ENCODE results near the gene CIAO2B. TPM values are rescaled to one million over a fixed set of nuclear protein-coding genes. Genes with fewer than 3 reads are reported as not detected.
"Not testable (repeated sequence)": the region's sequence is repeated elsewhere in the genome, so short reads cannot be mapped to it uniquely, and the experiment has no call there.

CIAO2B gene
- total and polyA plus RNA-seq, 5 donors from 2014 or later = 64.6 to 161 (median 143) TPM

DNA sequence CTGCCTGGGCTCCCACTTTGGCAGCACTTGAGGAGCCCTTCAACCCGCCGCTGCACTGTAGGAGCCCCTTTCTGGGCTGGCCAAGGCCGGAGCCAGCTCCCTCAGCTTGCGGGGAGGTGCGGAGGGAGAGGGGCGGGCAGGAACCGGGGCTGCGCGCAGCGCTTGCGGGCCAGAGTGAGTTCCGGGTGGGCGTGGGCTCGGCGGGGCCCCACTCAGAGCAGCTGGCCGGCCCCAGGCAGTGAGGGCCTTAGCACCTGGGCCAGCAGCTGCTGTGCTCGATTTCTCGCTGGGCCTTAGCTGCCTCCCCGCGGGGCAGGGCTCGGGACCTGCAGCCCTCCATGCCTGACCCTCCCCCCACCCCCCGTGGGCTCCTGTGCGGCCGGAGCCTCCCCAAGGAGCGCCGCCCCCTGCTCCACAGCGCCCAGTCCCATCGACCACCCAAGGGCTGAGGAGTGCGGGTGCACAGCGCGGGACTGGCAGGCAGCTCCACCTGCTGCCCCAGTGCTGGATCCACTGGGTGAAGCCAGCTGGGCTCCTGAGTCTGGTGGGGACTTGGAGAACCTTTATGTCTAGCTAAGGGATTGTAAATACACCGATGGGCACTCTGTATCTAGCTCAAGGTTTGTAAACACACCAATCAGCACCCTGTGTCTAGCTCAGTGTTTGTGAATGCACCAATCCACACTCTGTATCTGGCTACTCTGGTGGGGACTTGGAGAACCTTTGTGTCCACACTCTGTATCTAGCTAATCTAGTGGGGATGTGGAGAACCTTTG, 40.1 kb upstream of the CIAO2B start:
- H3K27ac Mint-ChIP-seq = peak overlapping the region in 2 of 3 donors; percentile 15 to 20
- not testable (repeated sequence) for ATAC-seq (ENCODE audit: low read depth in 2 of 2); H3K27ac ChIP-seq (ENCODE audit: insufficient read depth, low read length, poor library complexity, severe bottlenecking); H3K4me3 ChIP-seq (ENCODE audit: low read depth, low read length); H3K36me3 ChIP-seq (ENCODE audit: control insufficient read depth, insufficient read depth, low read length); DNase-seq; H3K36me3 Mint-ChIP-seq; H3K9me3 Mint-ChIP-seq; H3K4me1 ChIP-seq (ENCODE audit: control insufficient read depth, insufficient read depth, low read length, poor library complexity, severe bottlenecking); H3K27me3 Mint-ChIP-seq; H3K27me3 ChIP-seq (ENCODE audit: control insufficient read depth, insufficient read depth, low read length); H3K9me3 ChIP-seq (ENCODE audit: control insufficient read depth in 2 of 2, low read length in 2 of 2)
- H3K4me3 Mint-ChIP-seq = peak overlapping the region; percentile 63 to 89 (median 83)
- H3K4me1 Mint-ChIP-seq = peaks cover 0 to 15% (median 9%) of the 10 kb centered on the region in 4 donors

GRCh38 chr16:66973716-66974115, 39.5 kb upstream of the CIAO2B start:
- H3K27me3 ChIP-seq (ENCODE audit: control insufficient read depth, insufficient read depth, low read length) = no peaks in the 10 kb centered on the region
- peaks cover 0 to 15% (median 9%) of the 10 kb centered on the region in 4 donors for H3K4me1 Mint-ChIP-seq
- H3K9me3 Mint-ChIP-seq = peaks cover 0 to 1% (median 0%) of the 10 kb centered on the region in 7 donors
- no peaks in the 10 kb centered on the region for H3K36me3 ChIP-seq (ENCODE audit: control insufficient read depth, insufficient read depth, low read length)
- H3K4me3 Mint-ChIP-seq = no peak overlapping the region
- no peak overlapping the region for H3K4me3 ChIP-seq (ENCODE audit: low read depth, low read length)
- H3K27ac ChIP-seq (ENCODE audit: insufficient read depth, low read length, poor library complexity, severe bottlenecking) = no peak overlapping the region
- no peak for ATAC-seq (ENCODE audit: low read depth in 2 of 2)
- peaks cover 7% of the 10 kb centered on the region for H3K27me3 Mint-ChIP-seq
- H3K36me3 Mint-ChIP-seq = no peaks in the 10 kb centered on the region
- no peak overlapping the region for H3K27ac Mint-ChIP-seq
- no peaks in the 10 kb centered on the region for H3K9me3 ChIP-seq (ENCODE audit: control insufficient read depth in 2 of 2, low read length in 2 of 2)
- no peaks in the 10 kb centered on the region for H3K4me1 ChIP-seq (ENCODE audit: control insufficient read depth, insufficient read depth, low read length, poor library complexity, severe bottlenecking)
- no peak for DNase-seq

DNA sequence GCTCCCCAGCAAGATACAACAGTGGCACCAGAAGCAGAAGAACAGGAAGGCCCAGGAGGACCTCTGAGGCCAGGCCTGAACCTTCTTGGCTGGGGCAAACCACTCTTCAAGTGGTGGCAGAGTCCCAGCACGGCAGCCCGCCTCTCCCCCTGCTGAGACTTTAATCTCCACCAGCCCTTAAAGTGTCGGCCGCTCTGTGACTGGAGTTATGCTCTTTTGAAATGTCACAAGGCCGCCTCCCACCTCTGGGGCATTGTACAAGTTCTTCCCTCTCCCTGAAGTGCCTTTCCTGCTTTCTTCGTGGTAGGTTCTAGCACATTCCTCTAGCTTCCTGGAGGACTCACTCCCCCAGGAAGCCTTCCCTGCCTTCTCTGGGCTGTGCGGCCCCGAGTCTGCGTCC, 38.8 kb upstream of the CIAO2B start:
- H3K27me3 Mint-ChIP-seq = peaks cover 7% of the 10 kb centered on the region
- peaks cover 0 to 15% (median 9%) of the 10 kb centered on the region in 4 donors for H3K4me1 Mint-ChIP-seq
- H3K4me3 ChIP-seq (ENCODE audit: low read depth, low read length) = no peak overlapping the region
- H3K36me3 Mint-ChIP-seq = no peaks in the 10 kb centered on the region
- no peaks in the 10 kb centered on the region for H3K27me3 ChIP-seq (ENCODE audit: control insufficient read depth, insufficient read depth, low read length)
- H3K9me3 ChIP-seq (ENCODE audit: control insufficient read depth in 2 of 2, low read length in 2 of 2) = no peaks in the 10 kb centered on the region
- no peaks in the 10 kb centered on the region for H3K36me3 ChIP-seq (ENCODE audit: control insufficient read depth, insufficient read depth, low read length)
- H3K27ac Mint-ChIP-seq = no peak overlapping the region
- no peaks in the 10 kb centered on the region for H3K4me1 ChIP-seq (ENCODE audit: control insufficient read depth, insufficient read depth, low read length, poor library complexity, severe bottlenecking)
- H3K4me3 Mint-ChIP-seq = no peak overlapping the region
- peaks cover 0 to 1% (median 0%) of the 10 kb centered on the region in 7 donors for H3K9me3 Mint-ChIP-seq
- ATAC-seq (ENCODE audit: low read depth in 2 of 2) (no peak), DNase-seq (no peak)
- H3K27ac ChIP-seq (ENCODE audit: insufficient read depth, low read length, poor library complexity, severe bottlenecking) = no peak overlapping the region

DNA sequence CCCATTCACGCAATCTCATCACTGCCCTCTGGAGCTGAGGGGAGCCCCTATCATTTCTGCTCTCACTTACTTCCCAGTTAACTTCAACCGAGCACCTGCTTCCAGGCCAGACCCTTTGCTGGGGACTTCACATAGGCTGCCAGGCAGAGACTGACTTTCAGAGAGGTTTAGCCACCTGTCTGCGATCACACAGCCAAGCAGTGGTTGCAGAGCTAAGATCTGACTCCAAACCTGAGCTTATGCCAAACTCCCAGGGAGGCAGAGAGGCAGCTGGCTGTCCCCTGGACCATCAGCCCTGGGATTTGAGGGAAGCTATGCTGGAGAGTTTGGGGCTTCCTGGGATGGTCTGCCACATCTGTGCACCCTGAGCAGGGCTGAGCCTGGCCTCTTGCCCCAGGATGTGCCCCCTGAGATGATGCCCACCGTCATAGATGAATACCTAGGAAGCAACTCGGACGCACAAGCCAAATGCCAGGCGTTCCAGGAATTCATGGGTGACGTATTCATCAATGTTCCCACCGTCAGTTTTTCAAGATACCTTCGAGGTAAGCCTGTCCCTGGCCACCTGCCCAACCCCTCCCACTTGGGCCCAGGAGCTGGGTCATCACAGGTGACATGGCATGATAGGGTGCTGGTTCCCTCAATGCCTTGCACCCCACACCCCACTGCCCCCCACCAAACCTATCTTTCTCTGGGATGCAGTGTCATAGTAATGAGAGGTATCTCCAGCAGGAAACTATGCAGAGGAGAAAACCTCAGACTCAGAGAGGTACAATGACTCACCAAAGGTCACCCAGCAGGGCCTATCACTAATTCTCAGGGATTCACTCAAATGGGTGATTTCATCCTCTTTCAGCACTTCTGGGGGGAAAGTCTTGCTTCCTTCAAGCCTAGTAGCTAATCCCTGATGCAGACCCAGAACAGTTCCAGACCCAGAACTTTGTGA, 36.8 kb upstream of the CIAO2B start:
- H3K36me3 Mint-ChIP-seq = no peaks in the 10 kb centered on the region
- no peaks in the 10 kb centered on the region for H3K4me1 ChIP-seq (ENCODE audit: control insufficient read depth, insufficient read depth, low read length, poor library complexity, severe bottlenecking)

DNA sequence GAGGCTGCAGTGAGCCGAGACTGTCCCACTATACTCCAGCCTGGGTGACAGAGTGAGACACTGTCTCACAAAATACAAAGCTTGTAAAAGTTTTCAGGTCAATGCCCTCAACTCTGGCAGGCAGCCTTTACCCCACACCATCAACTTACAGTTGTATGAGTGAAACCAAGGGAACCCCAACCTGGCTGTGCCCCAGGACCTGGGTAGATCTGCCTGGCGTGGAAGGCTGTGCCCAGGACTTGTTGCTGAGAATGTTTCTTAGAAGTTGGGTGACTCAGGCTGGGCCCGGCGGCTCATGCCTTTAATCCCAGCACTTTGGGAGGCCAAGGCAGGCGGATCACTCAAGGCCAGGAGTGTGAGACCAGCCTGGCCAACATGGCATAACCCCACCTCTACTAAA, 34.6 kb upstream of the CIAO2B start:
- no peak overlapping the region for H3K27ac ChIP-seq (ENCODE audit: insufficient read depth, low read length, poor library complexity, severe bottlenecking)
- H3K36me3 Mint-ChIP-seq = no peaks in the 10 kb centered on the region
- H3K4me1 Mint-ChIP-seq = no peaks in the 10 kb centered on the region
- no peaks in the 10 kb centered on the region for H3K9me3 ChIP-seq (ENCODE audit: control insufficient read depth in 2 of 2, low read length in 2 of 2)
- ATAC-seq (ENCODE audit: low read depth in 2 of 2) = no peak
- no peaks in the 10 kb centered on the region for H3K4me1 ChIP-seq (ENCODE audit: control insufficient read depth, insufficient read depth, low read length, poor library complexity, severe bottlenecking)
- no peak overlapping the region for H3K4me3 Mint-ChIP-seq
- H3K27me3 ChIP-seq (ENCODE audit: control insufficient read depth, insufficient read depth, low read length) = no peaks in the 10 kb centered on the region
- no peaks in the 10 kb centered on the region for H3K36me3 ChIP-seq (ENCODE audit: control insufficient read depth, insufficient read depth, low read length)
- no peak overlapping the region for H3K27ac Mint-ChIP-seq
- H3K9me3 Mint-ChIP-seq = no peaks in the 10 kb centered on the region
- no peak overlapping the region for H3K4me3 ChIP-seq (ENCODE audit: low read depth, low read length)
- peaks cover 7% of the 10 kb centered on the region for H3K27me3 Mint-ChIP-seq
- no peak for DNase-seq

More for the DNA sequence above, 36.8 kb upstream of the CIAO2B start:
- DNase-seq (no peak), ATAC-seq (ENCODE audit: low read depth in 2 of 2) (no peak)
- H3K4me1 Mint-ChIP-seq = peaks cover 0 to 12% (median 8%) of the 10 kb centered on the region in 4 donors
- H3K4me3 Mint-ChIP-seq = no peak overlapping the region
- no peak overlapping the region for H3K27ac ChIP-seq (ENCODE audit: insufficient read depth, low read length, poor library complexity, severe bottlenecking)
- no peaks in the 10 kb centered on the region for H3K27me3 ChIP-seq (ENCODE audit: control insufficient read depth, insufficient read depth, low read length)
- no peaks in the 10 kb centered on the region for H3K36me3 ChIP-seq (ENCODE audit: control insufficient read depth, insufficient read depth, low read length)
- H3K27me3 Mint-ChIP-seq = peaks cover 7% of the 10 kb centered on the region
- no peak overlapping the region for H3K4me3 ChIP-seq (ENCODE audit: low read depth, low read length)
- peaks cover 0 to 1% (median 0%) of the 10 kb centered on the region in 7 donors for H3K9me3 Mint-ChIP-seq
- no peaks in the 10 kb centered on the region for H3K9me3 ChIP-seq (ENCODE audit: control insufficient read depth in 2 of 2, low read length in 2 of 2)
- no peak overlapping the region for H3K27ac Mint-ChIP-seq

- H3K4me1 Mint-ChIP-seq = peaks cover 0 to 9% (median 4%) of the 10 kb centered on the region in 4 donors
- Histone ChIP-seq H3K9me3 (ENCODE audit: control insufficient read depth in 2 of 2, low read length in 2 of 2) (no peaks in the 10 kb centered on the region), H3K4me3 (ENCODE audit: low read depth, low read length) (no peak overlapping the region), H3K27me3 (ENCODE audit: control insufficient read depth, insufficient read depth, low read length) (no peaks in the 10 kb centered on the region), H3K27ac (ENCODE audit: insufficient read depth, low read length, poor library complexity, severe bottlenecking) (no peak overlapping the region), H3K4me1 (ENCODE audit: control insufficient read depth, insufficient read depth, low read length, poor library complexity, severe bottlenecking) (no peaks in the 10 kb centered on the region), H3K36me3 (ENCODE audit: control insufficient read depth, insufficient read depth, low read length) (no peaks in the 10 kb centered on the region)
- no peak overlapping the region for H3K27ac Mint-ChIP-seq
- peak overlapping the region in 1 of 4 donors; percentile 34 for H3K4me3 Mint-ChIP-seq
- H3K36me3 Mint-ChIP-seq = no peaks in the 10 kb centered on the region
- no peak for DNase-seq
- H3K27me3 Mint-ChIP-seq = peaks cover 2% of the 10 kb centered on the region
- H3K9me3 Mint-ChIP-seq = no peaks in the 10 kb centered on the region
- ATAC-seq (ENCODE audit: low read depth in 2 of 2) = no peak
Observed at GRCh38 chr16:66964049-66964448, 29.8 kb upstream of the CIAO2B start.

GRCh38 chr16:66961914-66962313, 27.7 kb upstream of the CIAO2B start:
- Mint-ChIP-seq H3K27ac (peak overlapping the region in 2 of 3 donors; percentile 52 to 63), H3K4me1 (peaks cover 0 to 17% (median 10%) of the 10 kb centered on the region in 4 donors), H3K4me3 (peak overlapping the region in 1 of 4 donors; percentile 47), H3K9me3 (no peaks in the 10 kb centered on the region), H3K36me3 (no peaks in the 10 kb centered on the region), H3K27me3 (peaks cover 5% of the 10 kb centered on the region)
- DNase-seq (peak in 1 of 3 donors; percentile 42), ATAC-seq (ENCODE audit: low read depth in 2 of 2) (no peak)
- H3K36me3 ChIP-seq (ENCODE audit: control insufficient read depth, insufficient read depth, low read length) = no peaks in the 10 kb centered on the region
- H3K4me1 ChIP-seq (ENCODE audit: control insufficient read depth, insufficient read depth, low read length, poor library complexity, severe bottlenecking) = no peaks in the 10 kb centered on the region
- no peak overlapping the region for H3K27ac ChIP-seq (ENCODE audit: insufficient read depth, low read length, poor library complexity, severe bottlenecking)
- no peak overlapping the region for H3K4me3 ChIP-seq (ENCODE audit: low read depth, low read length)
- no peaks in the 10 kb centered on the region for H3K9me3 ChIP-seq (ENCODE audit: control insufficient read depth in 2 of 2, low read length in 2 of 2)
- H3K27me3 ChIP-seq (ENCODE audit: control insufficient read depth, insufficient read depth, low read length) = no peaks in the 10 kb centered on the region
